Duodenal mucosa (tissue), 2 donors: Measurements from ENCODE around the gene SASH1.

Experiments
- H3K27ac ChIP-seq: one replicate; pipeline ENCODE4 v1.7.0; 2013; ENCODE audit warnings: low read depth, low read length
- H3K27me3 ChIP-seq, 2 donors: one replicate each; pipeline ENCODE4 v1.7.0; 2013; ENCODE audit warnings: low read length in 2 of 2, control low read depth in 1 of 2; ENCODE audit not compliant: insufficient read depth in 2 of 2, control insufficient read depth in 1 of 2
- H3K36me3 ChIP-seq, 2 donors: one replicate each; pipeline ENCODE4 v1.7.0; 2013; ENCODE audit warnings: low read length in 2 of 2, control low read depth in 1 of 2; ENCODE audit not compliant: insufficient read depth in 2 of 2, control insufficient read depth in 1 of 2
- H3K4me1 ChIP-seq, 2 donors: one replicate each; pipeline ENCODE4 v1.7.0; 2013; ENCODE audit warnings: low read length in 2 of 2, control low read depth in 1 of 2; ENCODE audit not compliant: insufficient read depth in 2 of 2, control insufficient read depth in 1 of 2
- H3K4me3 ChIP-seq, 2 donors: one replicate each; pipeline ENCODE4 v1.7.0; 2013; ENCODE audit warnings: low read length in 2 of 2, low read depth in 1 of 2
- H3K9ac ChIP-seq, 2 donors: one replicate each; pipeline ENCODE4 v1.7.0; 2013; ENCODE audit warnings: low read length in 2 of 2, low read depth in 1 of 2
- H3K9me3 ChIP-seq, 2 donors: one replicate each; pipeline ENCODE4 v1.7.0; 2013; ENCODE audit warnings: low read length in 2 of 2, control low read depth in 1 of 2; ENCODE audit not compliant: control insufficient read depth in 1 of 2

Gene SASH1

DNA sequence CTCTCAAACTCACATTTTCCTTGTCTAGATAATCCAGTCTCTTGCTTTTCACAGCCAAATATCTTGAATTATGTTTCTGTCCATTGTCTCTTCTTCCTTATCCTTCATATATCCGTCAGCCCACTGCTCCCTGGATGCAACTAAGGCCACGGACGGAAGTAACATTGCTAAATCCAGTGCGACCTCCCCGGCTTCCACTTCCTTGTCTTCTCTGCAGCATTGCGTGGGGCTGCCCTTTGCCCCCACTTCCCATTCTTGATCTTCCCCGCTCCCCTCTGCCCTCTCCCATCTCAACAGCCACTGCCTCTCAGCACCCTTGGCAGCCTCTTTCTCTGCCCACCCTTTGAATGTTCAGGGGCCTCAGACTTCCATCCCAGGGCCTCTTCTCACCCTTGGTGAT is 213.8 kb downstream of the SASH1 start:
- no peak overlapping the region for H3K27ac ChIP-seq
- H3K9ac ChIP-seq: no peak overlapping the region
- H3K9me3 ChIP-seq: no peaks in the 10 kb centered on the region
- no peaks in the 10 kb centered on the region for H3K36me3 ChIP-seq
- peaks cover 0 to 5% of the 10 kb centered on the region in 2 donors for H3K4me1 ChIP-seq
- H3K27me3 ChIP-seq: no peaks in the 10 kb centered on the region
- H3K4me3 ChIP-seq: no peak overlapping the region

GRCh38 chr6:148557796-148558321 is 215.2 kb downstream of the SASH1 start:
- no peak overlapping the region for H3K9ac ChIP-seq
- no peaks in the 10 kb centered on the region for H3K27me3 ChIP-seq
- H3K36me3 ChIP-seq: no peaks in the 10 kb centered on the region
- no peak overlapping the region for H3K4me3 ChIP-seq
- H3K4me1 ChIP-seq: peaks cover 0 to 5% of the 10 kb centered on the region in 2 donors
- no peaks in the 10 kb centered on the region for H3K9me3 ChIP-seq
- H3K27ac ChIP-seq: no peak overlapping the region

GRCh38 chr6:148559848-148560433 is 217.3 kb downstream of the SASH1 start:
- Histone ChIP-seq H3K4me1 (peaks cover 0 to 5% of the 10 kb centered on the region in 2 donors), H3K4me3 (peak overlapping the region; percentile 44 to 66), H3K27me3 (no peaks in the 10 kb centered on the region), H3K36me3 (no peaks in the 10 kb centered on the region), H3K27ac (no peak overlapping the region), H3K9ac (peak overlapping the region in 1 of 2 donors; percentile 38), H3K9me3 (no peaks in the 10 kb centered on the region)

DNA sequence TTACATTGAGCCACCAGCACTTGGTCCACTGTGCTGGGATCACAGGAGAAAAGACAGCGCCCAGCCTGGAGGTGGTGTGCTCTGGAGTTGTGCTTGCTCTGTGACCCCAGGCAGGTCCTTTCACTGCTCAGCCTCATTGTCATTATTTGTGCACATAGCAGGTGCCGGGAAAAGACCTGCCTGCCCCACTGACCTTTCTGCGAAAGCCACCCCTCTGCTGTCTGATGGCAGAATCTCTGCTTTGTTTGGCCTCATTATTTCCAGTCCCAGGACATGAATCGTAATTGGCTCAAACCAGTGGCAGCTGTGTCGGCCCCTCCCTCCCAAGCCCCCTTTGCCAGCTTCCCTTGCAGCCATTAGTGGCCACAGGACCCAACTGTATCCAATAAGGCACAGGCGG is 219.0 kb downstream of the SASH1 start:
- Histone ChIP-seq H3K9me3 (no peaks in the 10 kb centered on the region), H3K4me1 (peaks cover 0 to 9% of the 10 kb centered on the region in 2 donors), H3K4me3 (no peak overlapping the region), H3K36me3 (no peaks in the 10 kb centered on the region), H3K9ac (no peak overlapping the region), H3K27me3 (no peaks in the 10 kb centered on the region), H3K27ac (no peak overlapping the region)

- H3K9me3 ChIP-seq: no peaks in the 10 kb centered on the region
- H3K9ac ChIP-seq: no peak overlapping the region
- no peaks in the 10 kb centered on the region for H3K27me3 ChIP-seq
- no peak overlapping the region for H3K4me3 ChIP-seq
- H3K27ac ChIP-seq: no peak overlapping the region
- peaks cover 0 to 9% of the 10 kb centered on the region in 2 donors for H3K4me1 ChIP-seq
- H3K36me3 ChIP-seq: no peaks in the 10 kb centered on the region
Measured at GRCh38 chr6:148563066-148563465, 220.4 kb downstream of the SASH1 start.

GRCh38 chr6:148564494-148565035 is 221.9 kb downstream of the SASH1 start:
- Histone ChIP-seq H3K36me3 (no peaks in the 10 kb centered on the region), H3K27ac (no peak overlapping the region), H3K27me3 (no peaks in the 10 kb centered on the region), H3K4me1 (peaks cover 0 to 9% of the 10 kb centered on the region in 2 donors), H3K4me3 (no peak overlapping the region), H3K9ac (no peak overlapping the region), H3K9me3 (no peaks in the 10 kb centered on the region)

DNA sequence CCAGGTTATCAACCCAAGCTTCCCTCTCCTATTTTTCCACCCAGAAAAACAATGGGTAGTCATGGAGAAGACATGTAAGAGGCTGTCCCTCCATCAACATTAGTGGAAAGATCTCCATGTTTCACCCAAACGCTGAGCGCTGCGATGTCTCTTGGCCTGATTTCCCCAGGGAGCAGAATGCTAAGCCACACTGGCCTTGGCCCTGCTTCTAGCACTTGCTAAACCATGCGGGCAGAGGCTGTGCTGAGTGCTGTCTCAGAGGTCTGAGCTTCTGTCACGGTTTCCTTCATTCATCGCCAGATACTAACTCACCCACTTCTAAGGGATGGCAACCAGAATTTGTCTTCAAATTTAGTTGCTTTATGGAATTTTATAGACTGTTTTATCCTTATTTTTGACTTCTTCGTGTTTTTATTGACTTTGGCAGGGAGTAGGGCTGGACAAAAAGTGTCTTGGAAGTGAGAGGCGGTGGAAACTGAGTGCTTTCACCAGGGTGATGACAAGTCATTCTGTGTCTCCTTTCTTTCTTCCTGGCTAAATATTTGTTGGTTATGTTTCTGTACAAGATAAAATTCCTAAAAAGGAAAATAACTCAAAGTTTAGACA is 222.8 kb downstream of the SASH1 start:
- Histone ChIP-seq H3K27me3 (no peaks in the 10 kb centered on the region), H3K9ac (no peak overlapping the region), H3K36me3 (no peaks in the 10 kb centered on the region), H3K4me3 (no peak overlapping the region), H3K4me1 (peaks cover 0 to 4% of the 10 kb centered on the region in 2 donors), H3K9me3 (no peaks in the 10 kb centered on the region), H3K27ac (no peak overlapping the region)

- Histone ChIP-seq H3K27ac (no peak overlapping the region), H3K27me3 (no peaks in the 10 kb centered on the region), H3K9ac (no peak overlapping the region), H3K4me3 (no peak overlapping the region), H3K36me3 (no peaks in the 10 kb centered on the region), H3K4me1 (peaks cover 0 to 4% of the 10 kb centered on the region in 2 donors), H3K9me3 (no peaks in the 10 kb centered on the region)
Measured at GRCh38 chr6:148565930-148566663, 223.5 kb downstream of the SASH1 start.

GRCh38 chr6:148566664-148567350 is 224.2 kb downstream of the SASH1 start:
- Histone ChIP-seq H3K9me3 (no peaks in the 10 kb centered on the region), H3K4me3 (no peak overlapping the region), H3K36me3 (no peaks in the 10 kb centered on the region), H3K9ac (no peak overlapping the region), H3K27me3 (no peaks in the 10 kb centered on the region), H3K4me1 (peaks cover 0 to 4% of the 10 kb centered on the region in 2 donors), H3K27ac (no peak overlapping the region)
